Neutrophil (primary cell): Measurements from ENCODE around the gene JOSD1.

ENCODE experiments used
- H3K27ac ChIP-seq: fragments of 200-600 bp; sonication (generic); 2 replicates; pipeline ENCODE4 v1.5.1; 2016; ENCODE audit warnings: mild to moderate bottlenecking, moderate library complexity
- H3K27me3 ChIP-seq: fragments of 200-600 bp; sonication (generic); 2 replicates; pipeline ENCODE4 v1.6.0; 2016; ENCODE audit warnings: mild to moderate bottlenecking
- H3K36me3 ChIP-seq: fragments of 200-600 bp; sonication (generic); 2 replicates; pipeline ENCODE4 v1.5.1; 2017
- H3K4me1 ChIP-seq, 2 experiments: fragments of 200-600 bp in 1 of 2; sonication (generic) in 1 of 2; 1 replicate in 1 of 2; 2 replicates in 1 of 2; pipeline versions ENCODE4 v1.5.1 to v1.6.1; 2013 to 2016; ENCODE audit warnings: low read depth in 1 of 2, low read length in 1 of 2, mild to moderate bottlenecking in 1 of 2, moderate library complexity in 1 of 2; ENCODE audit not compliant: control insufficient read depth in 1 of 2, insufficient read depth in 1 of 2
- H3K4me3 ChIP-seq, 2 experiments: fragments of 200-600 bp in 1 of 2; sonication (generic) in 1 of 2; 1 replicate in 1 of 2; 2 replicates in 1 of 2; pipeline ENCODE4 v1.5.1; 2013 to 2016; ENCODE audit warnings: low read depth in 1 of 2, low read length in 1 of 2, mild to moderate bottlenecking in 1 of 2, moderate library complexity in 1 of 2
- H3K9me3 ChIP-seq: fragments of 200-600 bp; sonication (generic); 2 replicates; pipeline ENCODE4 v1.5.1; 2016
- TF ChIP-seq, protein P1 (sequence below): fragments of 200-600 bp; sonication (generic); IDR thresholded peaks from 2 replicates; pipeline ENCODE4 v1.5.1; 2016; ENCODE audit warnings: antibody characterized with exemption

The JOSD1 gene

GRCh38 chr22:38731703-38732161 is 31.0 kb upstream of the JOSD1 start:
- Histone ChIP-seq H3K36me3 (peaks cover 100% of the 10 kb centered on the region), H3K27me3 (no peaks in the 10 kb centered on the region), H3K27ac (peak overlapping the region; percentile 79), H3K4me3 (no peak overlapping the region), H3K9me3 (no peaks in the 10 kb centered on the region), H3K4me1 (peaks cover 11 to 12% of the 10 kb centered on the region in 2 experiments)
- TF ChIP-seq, protein P1, sequence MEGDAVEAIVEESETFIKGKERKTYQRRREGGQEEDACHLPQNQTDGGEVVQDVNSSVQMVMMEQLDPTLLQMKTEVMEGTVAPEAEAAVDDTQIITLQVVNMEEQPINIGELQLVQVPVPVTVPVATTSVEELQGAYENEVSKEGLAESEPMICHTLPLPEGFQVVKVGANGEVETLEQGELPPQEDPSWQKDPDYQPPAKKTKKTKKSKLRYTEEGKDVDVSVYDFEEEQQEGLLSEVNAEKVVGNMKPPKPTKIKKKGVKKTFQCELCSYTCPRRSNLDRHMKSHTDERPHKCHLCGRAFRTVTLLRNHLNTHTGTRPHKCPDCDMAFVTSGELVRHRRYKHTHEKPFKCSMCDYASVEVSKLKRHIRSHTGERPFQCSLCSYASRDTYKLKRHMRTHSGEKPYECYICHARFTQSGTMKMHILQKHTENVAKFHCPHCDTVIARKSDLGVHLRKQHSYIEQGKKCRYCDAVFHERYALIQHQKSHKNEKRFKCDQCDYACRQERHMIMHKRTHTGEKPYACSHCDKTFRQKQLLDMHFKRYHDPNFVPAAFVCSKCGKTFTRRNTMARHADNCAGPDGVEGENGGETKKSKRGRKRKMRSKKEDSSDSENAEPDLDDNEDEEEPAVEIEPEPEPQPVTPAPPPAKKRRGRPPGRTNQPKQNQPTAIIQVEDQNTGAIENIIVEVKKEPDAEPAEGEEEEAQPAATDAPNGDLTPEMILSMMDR = no peak

DNA sequence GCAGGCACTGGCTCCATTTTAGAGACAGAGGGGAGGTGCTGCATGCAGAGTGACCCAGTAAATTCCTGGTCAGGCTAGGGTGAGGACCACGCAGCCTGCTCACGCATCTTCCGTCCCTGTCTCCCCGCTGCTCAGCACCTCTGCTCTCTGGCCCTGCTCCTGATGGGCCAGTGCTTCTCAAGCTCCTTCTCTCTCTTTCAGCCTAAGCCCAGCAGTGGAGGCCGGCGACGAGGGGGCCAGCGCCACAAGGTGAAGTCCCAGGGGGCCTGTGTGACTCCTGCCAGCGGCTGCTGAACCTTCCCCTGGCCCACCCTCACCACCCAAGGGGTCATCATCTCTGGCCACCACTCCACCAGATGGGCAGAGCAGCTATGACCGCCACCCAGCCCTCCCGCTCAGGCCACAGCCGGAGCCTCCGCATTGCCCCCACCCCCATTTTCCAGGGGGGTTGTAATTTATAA is 29.7 kb upstream of the JOSD1 start:
- TF ChIP-seq, protein P1 = no peak
- no peak overlapping the region for H3K4me3 ChIP-seq
- peak overlapping the region; percentile 79 for H3K27ac ChIP-seq
- peaks cover 100% of the 10 kb centered on the region for H3K36me3 ChIP-seq
- H3K9me3 ChIP-seq = no peaks in the 10 kb centered on the region
- H3K27me3 ChIP-seq = no peaks in the 10 kb centered on the region
- peaks cover 11 to 12% of the 10 kb centered on the region in 2 experiments for H3K4me1 ChIP-seq

DNA sequence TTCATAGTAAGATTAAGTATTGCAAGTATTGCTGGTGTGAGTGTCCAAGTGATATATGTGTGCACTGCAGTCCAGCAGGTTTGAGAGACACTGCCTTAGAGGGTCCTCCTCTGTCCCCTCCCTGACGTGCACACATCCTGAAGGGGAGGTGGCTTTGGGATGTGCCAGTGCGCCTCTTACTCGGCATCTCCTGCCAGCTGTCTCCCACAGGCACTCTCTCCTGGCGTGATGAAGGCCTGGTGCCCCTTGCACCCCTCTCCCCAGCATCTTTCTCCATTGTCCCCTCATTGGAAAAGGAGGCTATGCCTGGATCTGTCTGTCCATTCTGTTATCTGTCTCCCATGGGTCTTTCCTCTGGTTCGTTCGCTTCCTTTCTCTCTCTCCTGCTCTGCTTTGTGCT is 29.2 kb upstream of the JOSD1 start:
- Histone ChIP-seq H3K4me3 (no peak overlapping the region), H3K9me3 (no peaks in the 10 kb centered on the region), H3K27ac (peak overlapping the region; percentile 79), H3K27me3 (no peaks in the 10 kb centered on the region), H3K4me1 (peaks cover 11 to 12% of the 10 kb centered on the region in 2 experiments), H3K36me3 (peaks cover 100% of the 10 kb centered on the region)
- TF ChIP-seq, protein P1 = no peak

DNA sequence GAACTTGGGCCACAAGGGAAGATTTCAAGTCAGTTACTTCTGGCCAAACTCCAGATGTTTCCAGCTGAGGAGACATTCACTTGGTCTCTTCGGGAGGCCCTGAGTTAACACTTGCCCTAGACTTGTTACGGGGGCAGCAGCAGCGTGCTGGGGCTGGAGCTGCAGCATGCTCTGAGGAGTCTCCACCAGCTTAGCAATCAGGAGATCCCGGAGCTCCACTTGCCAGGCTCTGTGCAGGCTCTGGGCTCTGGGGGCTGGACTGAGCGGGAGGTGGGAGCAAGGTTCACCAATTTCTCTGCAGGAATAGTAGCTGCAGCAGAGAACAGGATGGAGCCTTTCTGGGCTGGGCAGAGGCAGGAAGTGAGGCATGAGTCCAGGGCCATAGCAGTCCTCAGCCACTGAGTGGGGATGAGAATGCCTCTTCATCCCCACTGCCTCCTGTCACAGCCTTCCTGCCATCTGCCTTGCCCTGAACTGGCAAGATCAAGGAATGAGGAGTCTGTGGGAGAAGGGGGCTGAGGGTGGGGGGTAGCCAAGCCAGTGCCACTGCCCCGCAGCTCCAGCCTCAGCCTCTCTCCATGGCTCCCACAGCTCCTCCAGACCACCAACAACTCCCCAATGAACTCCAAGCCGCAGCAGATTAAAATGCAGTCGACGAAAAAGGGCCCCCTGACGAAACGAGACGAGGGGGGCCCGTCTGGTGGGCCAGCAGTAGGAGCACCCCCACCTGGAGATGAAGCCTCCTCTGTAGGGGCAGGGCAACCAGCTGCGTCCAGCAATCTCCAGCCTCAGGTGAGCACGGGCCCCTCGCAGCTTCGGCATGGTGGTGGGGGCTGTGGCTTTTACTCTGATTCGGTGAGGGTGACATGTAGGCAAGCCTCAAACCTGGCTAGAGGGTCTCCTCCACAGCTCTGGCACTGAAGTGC is 28.4 kb upstream of the JOSD1 start:
- Histone ChIP-seq H3K36me3 (peaks cover 100% of the 10 kb centered on the region), H3K4me1 (peaks cover 11 to 12% of the 10 kb centered on the region in 2 experiments), H3K4me3 (no peak overlapping the region), H3K27me3 (no peaks in the 10 kb centered on the region), H3K27ac (no peak overlapping the region), H3K9me3 (no peaks in the 10 kb centered on the region)
- TF ChIP-seq, protein P1 = no peak

- peaks cover 100% of the 10 kb centered on the region for H3K36me3 ChIP-seq
- H3K9me3 ChIP-seq = no peaks in the 10 kb centered on the region
- no peaks in the 10 kb centered on the region for H3K27me3 ChIP-seq
- H3K4me1 ChIP-seq = no peaks in the 10 kb centered on the region
- TF ChIP-seq, protein P1 = no peak
- H3K27ac ChIP-seq = no peak overlapping the region
- H3K4me3 ChIP-seq = no peak overlapping the region
Measured at GRCh38 chr22:38727530-38728451, 27.0 kb upstream of the JOSD1 start.
